Left lung (tissue), 10 donors: Measurements from ENCODE around the gene ZNF516. TPM values are rescaled to one million over a fixed set of nuclear protein-coding genes. Genes with fewer than 3 reads are reported as not detected.

ENCODE experiments used
- ATAC-seq: fragments of 200-7000 bp; cut with Tn5 transposase; one replicate; pipeline ENCODE4 v1.9.1; 2020; ENCODE audit warnings: moderate library complexity
- DNase-seq, 4 donors: peaks; one replicate each; pipeline ENCODE4 v3.0.0-alpha.2; 2013 to 2020
- H3K27ac ChIP-seq, 2 donors: fragments of 200-600 bp; sonication (generic) in 1 of 2; one replicate each; pipeline versions ENCODE4 v1.5.0 to v1.8.0; 2020 to 2021
- H3K27me3 ChIP-seq, 2 donors: fragments of 200-600 bp; sonication (generic) in 1 of 2; one replicate each; pipeline versions ENCODE4 v1.5.0 to v1.8.0; 2020 to 2021
- H3K36me3 ChIP-seq, 2 donors: fragments of 200-600 bp; sonication (generic) in 1 of 2; one replicate each; pipeline versions ENCODE4 v1.5.0 to v1.8.0; 2020 to 2021
- H3K4me1 ChIP-seq, 2 donors: fragments of 200-600 bp; one replicate each; pipeline ENCODE4 v1.8.0; 2021
- H3K4me3 ChIP-seq, 2 donors: fragments of 200-600 bp; sonication (generic) in 1 of 2; one replicate each; pipeline versions ENCODE4 v1.5.0 to v1.8.0; 2020 to 2021; ENCODE audit warnings: mild to moderate bottlenecking in 1 of 2
- H3K9me3 ChIP-seq, 2 donors: fragments of 200-600 bp; sonication (generic) in 1 of 2; one replicate each; pipeline versions ENCODE4 v1.5.0 to v1.8.0; 2020 to 2021
- CTCF ChIP-seq, 2 donors: fragments of 200-600 bp; sonication (generic) in 1 of 2; IDR thresholded peaks; one replicate each; pipeline versions ENCODE4 v1.5.0 to v1.8.0; 2021; ENCODE audit warnings: antibody characterized with exemption in 2 of 2
- intact Hi-C, 2 donors: fragments of 100-400 bp; cut with DNase I; formaldehyde crosslinking; loops; one replicate each; pipeline versions ENCODE4 v1.11.2 to v1.14.2; 2022
- polyA plus RNA-seq, 6 donors: library from polyadenylated mRNA; unstranded; fragments of 120-200 nt; gene quantifications; one replicate each; pipeline ENCODE4 v1.2.1, GENCODE V29; 2013; ENCODE audit not compliant: insufficient read length in 6 of 6
- total RNA-seq, 2 donors: library from RNA; stranded (reverse); fragmentation: NEBNext Ultra II Directional; extraction: Animal tissue kit (Norgen Biotek cat#: 25700); gene quantifications; one replicate each; pipeline ENCODE4 v1.2.1, GENCODE V29; 2021
- donor health status: DM: no; HTN: yes; CAD: no.
- donor health status: DM: no; HTN: no; CAD: no.

The ZNF516 gene
- total and polyA plus RNA-seq, 8 donors = 33.9 to 51.2 (median 46.8) TPM

GRCh38 chr18:76404345-76404831 lies 90.7 kb downstream of the ZNF516 start:
- peaks cover 0 to 41% of the 10 kb centered on the region in 2 donors for H3K4me1 ChIP-seq
- no peak overlapping the region for H3K4me3 ChIP-seq
- no peaks in the 10 kb centered on the region for H3K36me3 ChIP-seq
- H3K27ac ChIP-seq = no peak overlapping the region
- no peak for TF ChIP-seq CTCF (IDR thresholded peaks at IDR 0.05)
- intact Hi-C loops = no loop called here
- no peaks in the 10 kb centered on the region for H3K27me3 ChIP-seq
- no peaks in the 10 kb centered on the region for H3K9me3 ChIP-seq
- DNase-seq (no peak), ATAC-seq (no peak)

GRCh38 chr18:76402026-76402990 lies 92.7 kb downstream of the ZNF516 start:
- Histone ChIP-seq H3K4me1 (peaks cover 0 to 47% of the 10 kb centered on the region in 2 donors), H3K27me3 (no peaks in the 10 kb centered on the region), H3K4me3 (no peak overlapping the region), H3K27ac (peak overlapping the region in 1 of 2 donors; percentile 82), H3K36me3 (no peaks in the 10 kb centered on the region), H3K9me3 (no peaks in the 10 kb centered on the region)
- intact Hi-C loops = no loop called here
- DNase-seq (peak in 1 of 4 donors; percentile 82), ATAC-seq (no peak)
- no peak for TF ChIP-seq CTCF (IDR thresholded peaks at IDR 0.05)

- Histone ChIP-seq H3K27ac (no peak overlapping the region), H3K9me3 (no peaks in the 10 kb centered on the region), H3K4me3 (no peak overlapping the region), H3K4me1 (peaks cover 0 to 47% of the 10 kb centered on the region in 2 donors), H3K27me3 (no peaks in the 10 kb centered on the region), H3K36me3 (no peaks in the 10 kb centered on the region)
- intact Hi-C loops = no loop called here
- TF ChIP-seq CTCF (IDR thresholded peaks at IDR 0.05) = no peak
- DNase-seq = peak in 1 of 4 donors; percentile 74
- ATAC-seq = no peak
These were observed 93.5 kb downstream of the ZNF516 start for GRCh38 chr18:76401498-76401897.

GRCh38 chr18:76399613-76400391 lies 95.2 kb downstream of the ZNF516 start:
- DNase-seq (no peak), ATAC-seq (no peak)
- no peaks in the 10 kb centered on the region for H3K27me3 ChIP-seq
- no peak overlapping the region for H3K4me3 ChIP-seq
- H3K4me1 ChIP-seq = peaks cover 0 to 53% of the 10 kb centered on the region in 2 donors
- no peaks in the 10 kb centered on the region for H3K9me3 ChIP-seq
- no peak for TF ChIP-seq CTCF (IDR thresholded peaks at IDR 0.05)
- H3K36me3 ChIP-seq = no peaks in the 10 kb centered on the region
- intact Hi-C loops = loop anchor here in 1 of 2 donors (10.0 kb wide), 1 partner anchor 285 kb away; no protein-coding TSS in a partner anchor
- H3K27ac ChIP-seq = no peak overlapping the region
